Measurements from ENCODE around the gene RNF212B. TPM values are rescaled to one million over a fixed set of nuclear protein-coding genes. Genes with fewer than 3 reads are reported as not detected.
"Not testable (repeated sequence)": the region's sequence is repeated elsewhere in the genome, so short reads cannot be mapped to it uniquely, and the experiment has no call there.

RNF212B gene
- total and polyA plus RNA-seq, 2 donors (not counting 3 experiments of a cell fraction or from before 2014, with no cell fraction given), result not detected

- H3K4me2 ChIP-seq (ENCODE audit: insufficient read depth, low read length), result no peak overlapping the region
- dilution Hi-C loops (cut with MboI; ENCODE audit: extremely low pct_ligation_motif_present, low sequenced_read_pairs) (no loop called here), intact Hi-C loops (cut with micrococcal nuclease) (no loop called here)
- H3K9me1 ChIP-seq (replicated peaks; ENCODE audit: control insufficient read depth, extremely low read depth, insufficient read depth, low read length), result no peaks in the 10 kb centered on the region
- no peak overlapping the region for H3K9ac ChIP-seq (replicated peaks; ENCODE audit: extremely low read depth, insufficient read depth, low read length)
- TF ChIP-seq JUN (IDR thresholded peaks at IDR 0.05; ENCODE audit: borderline replicate concordance, insufficient read depth, insufficient read length, low read depth), result no peak
- no peak for TF ChIP-seq POLR2A (IDR thresholded peaks at IDR 0.05; ENCODE audit: low read depth, low read length)
- no peak for TF ChIP-seq GATA2 (IDR thresholded peaks at IDR 0.05; ENCODE audit: insufficient read depth, insufficient read length, low read depth, low read length)
- no peak for TF ChIP-seq MYC (IDR thresholded peaks at IDR 0.05; ENCODE audit: low read depth, low read length)
- no peak for TF ChIP-seq FOS (IDR thresholded peaks at IDR 0.05; ENCODE audit: borderline replicate concordance, insufficient read depth, low read length)
- TF ChIP-seq EZH2 (IDR thresholded peaks at IDR 0.05; ENCODE audit: borderline replicate concordance, low read depth, low read length, severe bottlenecking), result no peak
- TF ChIP-seq, protein P1, sequence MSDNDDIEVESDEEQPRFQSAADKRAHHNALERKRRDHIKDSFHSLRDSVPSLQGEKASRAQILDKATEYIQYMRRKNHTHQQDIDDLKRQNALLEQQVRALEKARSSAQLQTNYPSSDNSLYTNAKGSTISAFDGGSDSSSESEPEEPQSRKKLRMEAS (IDR thresholded peaks at IDR 0.05; ENCODE audit: insufficient read depth, insufficient read length), result no peak
- no peak for TF ChIP-seq POLR2AphosphoS5 (IDR thresholded peaks at IDR 0.05; ENCODE audit: insufficient read depth, low read depth, low read length)
- TF ChIP-seq CTCF (IDR thresholded peaks at IDR 0.05; ENCODE audit: extremely low read depth in 1 of 2, insufficient read depth in 1 of 2, low read depth in 1 of 2, low read length in 2 of 2), result no peak
- no peaks in the 10 kb centered on the region for H3K36me3 ChIP-seq (ENCODE audit: control insufficient read depth in 2 of 2, extremely low read depth in 1 of 2, insufficient read depth in 2 of 2, low read length in 2 of 2)
- H3K9me3 ChIP-seq (replicated peaks; ENCODE audit: control insufficient read depth, insufficient read depth, low read length), result no peaks in the 10 kb centered on the region
- H2AFZ ChIP-seq (ENCODE audit: low read depth, low read length), result no peak overlapping the region
- H3K4me3 ChIP-seq (replicated peaks in 1 of 3; ENCODE audit: insufficient read depth in 1 of 3, low read depth in 1 of 3, low read length in 3 of 3), result no peak overlapping the region
- H3K4me1 ChIP-seq (ENCODE audit: control insufficient read depth, extremely low read depth, insufficient read depth, low read length), result no peaks in the 10 kb centered on the region
- CTCF ChIA-PET, result interaction anchor here (1.2 to 3.7 kb wide), 4 partner anchors 72 to 876 kb away, joined by 3 to 29 read pairs (median 4); no protein-coding TSS in a partner anchor
- H3K27me3 ChIP-seq (ENCODE audit: control insufficient read depth in 2 of 2, insufficient read depth in 2 of 2, low read length in 2 of 2), result peaks cover 2 to 10% of the 10 kb centered on the region in 2 experiments
- POLR2A ChIA-PET, result no interaction called here
- H3K27ac ChIP-seq (ENCODE audit: insufficient read depth, low read depth, low read length), result no peak overlapping the region
- no TSS peak for BruUV-seq (replicated peaks)
- DNase-seq (ENCODE audit: low read depth, low spot score) (no peak), FAIRE-seq (no peak)
- no peaks in the 10 kb centered on the region for H3K79me2 ChIP-seq (ENCODE audit: control insufficient read depth, insufficient read depth, low read length)
- H4K20me1 ChIP-seq (replicated peaks; ENCODE audit: control insufficient read depth, extremely low read depth, insufficient read depth, low read length), result no peaks in the 10 kb centered on the region
Measured at GRCh38 chr14:23195552-23196101, 42.1 kb upstream of the RNF212B start.

DNA sequence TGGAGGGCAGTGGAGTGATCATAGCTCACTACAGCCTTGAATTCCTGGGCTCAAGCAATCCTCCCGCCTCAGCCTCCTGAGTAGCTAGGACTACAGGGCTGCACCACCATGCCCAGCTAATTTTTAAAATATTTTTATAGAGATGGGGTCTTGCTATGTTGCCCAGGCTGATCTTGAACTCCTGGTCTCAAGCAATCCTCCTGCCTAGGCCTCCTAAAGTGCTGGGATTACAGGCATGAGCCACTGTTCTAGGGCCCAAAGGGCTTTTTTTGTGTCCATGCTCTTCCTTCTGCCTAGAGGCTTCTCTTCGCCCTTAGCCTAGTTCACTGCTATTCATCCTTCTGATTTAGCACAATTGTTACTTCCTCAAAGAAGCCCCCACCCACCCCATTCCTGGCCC, 41.2 kb upstream of the RNF212B start:
- dilution Hi-C loops (cut with MboI; ENCODE audit: extremely low pct_ligation_motif_present, low sequenced_read_pairs); H3K4me3 ChIP-seq (replicated peaks in 1 of 3; ENCODE audit: insufficient read depth in 1 of 3, low read depth in 1 of 3, low read length in 3 of 3); H3K79me2 ChIP-seq (ENCODE audit: control insufficient read depth, insufficient read depth, low read length); FAIRE-seq; H2AFZ ChIP-seq (ENCODE audit: low read depth, low read length); intact Hi-C loops (cut with micrococcal nuclease); H3K9ac ChIP-seq (replicated peaks; ENCODE audit: extremely low read depth, insufficient read depth, low read length); H3K9me3 ChIP-seq (replicated peaks; ENCODE audit: control insufficient read depth, insufficient read depth, low read length); BruUV-seq (replicated peaks); H3K36me3 ChIP-seq (ENCODE audit: control insufficient read depth in 2 of 2, extremely low read depth in 1 of 2, insufficient read depth in 2 of 2, low read length in 2 of 2); H4K20me1 ChIP-seq (replicated peaks; ENCODE audit: control insufficient read depth, extremely low read depth, insufficient read depth, low read length); DNase-seq (ENCODE audit: low read depth, low spot score); CTCF ChIA-PET; H3K9me1 ChIP-seq (replicated peaks; ENCODE audit: control insufficient read depth, extremely low read depth, insufficient read depth, low read length); H3K4me1 ChIP-seq (ENCODE audit: control insufficient read depth, extremely low read depth, insufficient read depth, low read length); H3K27ac ChIP-seq (ENCODE audit: insufficient read depth, low read depth, low read length); POLR2A ChIA-PET; H3K4me2 ChIP-seq (ENCODE audit: insufficient read depth, low read length): not testable (repeated sequence)
- H3K27me3 ChIP-seq (ENCODE audit: control insufficient read depth in 2 of 2, insufficient read depth in 2 of 2, low read length in 2 of 2), result peaks cover 2 to 11% of the 10 kb centered on the region in 2 experiments

DNA sequence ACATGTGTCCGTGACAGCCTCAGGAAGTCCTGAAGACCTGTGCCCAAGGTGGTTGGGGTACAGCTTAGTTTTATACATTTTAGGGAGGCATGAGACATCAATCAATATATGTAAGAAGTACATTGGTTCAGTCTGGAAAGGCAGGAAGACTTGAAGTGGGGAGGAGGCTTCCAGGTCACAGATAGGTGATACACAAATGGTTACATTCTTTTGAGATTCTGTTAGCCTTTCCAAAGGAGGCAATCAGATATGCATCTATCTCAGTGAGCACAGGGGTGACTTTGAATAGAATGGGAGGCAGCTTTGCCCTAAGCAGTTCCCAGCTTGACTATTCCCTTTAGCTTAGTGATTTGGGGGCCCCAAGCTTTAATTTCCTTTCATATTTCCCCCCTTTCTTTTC, 38.6 kb upstream of the RNF212B start:
- FAIRE-seq; BruUV-seq (replicated peaks); intact Hi-C loops (cut with micrococcal nuclease): not testable (repeated sequence)

More for the DNA sequence above, 38.6 kb upstream of the RNF212B start:
- H3K27me3 ChIP-seq (ENCODE audit: control insufficient read depth in 2 of 2, insufficient read depth in 2 of 2, low read length in 2 of 2); H3K9me3 ChIP-seq (replicated peaks; ENCODE audit: control insufficient read depth, insufficient read depth, low read length); H3K79me2 ChIP-seq (ENCODE audit: control insufficient read depth, insufficient read depth, low read length); H3K4me1 ChIP-seq (ENCODE audit: control insufficient read depth, extremely low read depth, insufficient read depth, low read length); H3K9me1 ChIP-seq (replicated peaks; ENCODE audit: control insufficient read depth, extremely low read depth, insufficient read depth, low read length); dilution Hi-C loops (cut with MboI; ENCODE audit: extremely low pct_ligation_motif_present, low sequenced_read_pairs); POLR2A ChIA-PET; H3K4me3 ChIP-seq (replicated peaks in 1 of 3; ENCODE audit: insufficient read depth in 1 of 3, low read depth in 1 of 3, low read length in 3 of 3); H3K27ac ChIP-seq (ENCODE audit: insufficient read depth, low read depth, low read length); DNase-seq (ENCODE audit: low read depth, low spot score); H4K20me1 ChIP-seq (replicated peaks; ENCODE audit: control insufficient read depth, extremely low read depth, insufficient read depth, low read length); H3K9ac ChIP-seq (replicated peaks; ENCODE audit: extremely low read depth, insufficient read depth, low read length); H3K36me3 ChIP-seq (ENCODE audit: control insufficient read depth in 2 of 2, extremely low read depth in 1 of 2, insufficient read depth in 2 of 2, low read length in 2 of 2); H2AFZ ChIP-seq (ENCODE audit: low read depth, low read length); H3K4me2 ChIP-seq (ENCODE audit: insufficient read depth, low read length): not testable (repeated sequence)
- CTCF ChIA-PET, result interaction anchor here (0.7 to 4.6 kb wide), 3 partner anchors 78 to 383 kb away, joined by 3 to 41 read pairs (median 3); no protein-coding TSS in a partner anchor

All from endothelial cell of umbilical vein (primary cell).